Peyer's patch (tissue), 4 donors: ENCODE measurements around the gene FBLN1. TPM values are rescaled to one million over a fixed set of nuclear protein-coding genes. Genes with fewer than 3 reads are reported as not detected.
A peak's percentile ranks its signal among the peaks of the same experiment; 100 is the strongest.

ENCODE experiments used
- DNase-seq, 3 donors: peaks; one replicate each; pipeline ENCODE4 v3.0.0-alpha.2; 2017 to 2019
- H3K27ac ChIP-seq, 4 donors: fragments of 200-600 bp; sonication (generic); one replicate each; pipeline ENCODE4 v1.5.1; 2016 to 2019
- H3K27me3 ChIP-seq, 2 donors: fragments of 200-600 bp; sonication (generic); one replicate each; pipeline ENCODE4 v1.5.1; 2019
- H3K36me3 ChIP-seq, 3 donors: fragments of 200-600 bp; sonication (generic); one replicate each; pipeline ENCODE4 v1.5.1; 2016 to 2019
- H3K4me1 ChIP-seq, 4 donors: fragments of 200-600 bp; sonication (generic); one replicate each; pipeline ENCODE4 v1.5.1; 2016 to 2019
- H3K4me3 ChIP-seq, 4 donors: fragments of 200-600 bp; sonication (generic); 1 replicate in 3 of 4; 2 replicates in 1 of 4; pipeline ENCODE4 v1.5.1; 2016 to 2019; ENCODE audit warnings: mild to moderate bottlenecking in 1 of 4
- H3K9me3 ChIP-seq, 4 donors: fragments of 200-600 bp; sonication (generic); one replicate each; pipeline ENCODE4 v1.5.1; 2016 to 2019; ENCODE audit warnings: mild to moderate bottlenecking in 1 of 4
- CTCF ChIP-seq, 6 experiments: fragments of 450-650 bp in 4 of 6; fragments of 200-600 bp in 2 of 6; sonication (generic) in 1 of 6; IDR thresholded peaks; one replicate each; pipeline ENCODE4 v1.5.1; 2017 to 2019; ENCODE audit warnings: antibody characterized with exemption in 6 of 6, mild to moderate bottlenecking in 3 of 6, moderate library complexity in 1 of 6
- POLR2A ChIP-seq, 2 donors: fragments of 450-650 bp; IDR thresholded peaks; one replicate each; pipeline ENCODE4 v1.5.1; 2017; ENCODE audit warnings: antibody characterized with exemption in 2 of 2, mild to moderate bottlenecking in 2 of 2, moderate library complexity in 2 of 2
- total RNA-seq, 4 donors: library from RNA; depleted of rRNA; stranded (reverse); fragments of >200 nt; gene quantifications; one replicate each; pipeline ENCODE4 v1.1.0, GENCODE V29; 2016

The FBLN1 gene
- total RNA-seq, 4 donors from 2014 or later, result 29.8 to 162 (median 136) TPM

- Histone ChIP-seq H3K36me3 (no peaks in the 10 kb centered on the region), H3K27ac (no peak overlapping the region), H3K27me3 (no peaks in the 10 kb centered on the region), H3K4me3 (no peak overlapping the region), H3K9me3 (no peaks in the 10 kb centered on the region), H3K4me1 (no peaks in the 10 kb centered on the region)
- TF ChIP-seq CTCF (IDR thresholded peaks at IDR 0.05), result no peak
- no peak for TF ChIP-seq POLR2A (IDR thresholded peaks at IDR 0.05)
- peak in 1 of 3 donors; percentile 16 for DNase-seq
Observed at GRCh38 chr22:45627489-45628233, 125.0 kb downstream of the FBLN1 start.

- no peak for TF ChIP-seq CTCF (IDR thresholded peaks at IDR 0.05)
- TF ChIP-seq POLR2A (IDR thresholded peaks at IDR 0.05), result no peak
- Histone ChIP-seq H3K27ac (no peak overlapping the region), H3K36me3 (no peaks in the 10 kb centered on the region), H3K4me3 (no peak overlapping the region), H3K4me1 (no peaks in the 10 kb centered on the region), H3K27me3 (no peaks in the 10 kb centered on the region), H3K9me3 (no peaks in the 10 kb centered on the region)
- peak in 1 of 3 donors; percentile 0 for DNase-seq
Observed at GRCh38 chr22:45628515-45628914, 125.8 kb downstream of the FBLN1 start.

- TF ChIP-seq POLR2A (IDR thresholded peaks at IDR 0.05) (no peak), CTCF (IDR thresholded peaks at IDR 0.05) (no peak)
- no peak overlapping the region for H3K27ac ChIP-seq
- peak in 1 of 3 donors; percentile 29 for DNase-seq
- H3K4me1 ChIP-seq, result no peaks in the 10 kb centered on the region
- no peaks in the 10 kb centered on the region for H3K27me3 ChIP-seq
- H3K36me3 ChIP-seq, result no peaks in the 10 kb centered on the region
- no peaks in the 10 kb centered on the region for H3K9me3 ChIP-seq
- H3K4me3 ChIP-seq, result no peak overlapping the region
Observed at GRCh38 chr22:45629469-45630089, 126.9 kb downstream of the FBLN1 start.

GRCh38 chr22:45630436-45630835, 127.8 kb downstream of the FBLN1 start:
- TF ChIP-seq POLR2A (IDR thresholded peaks at IDR 0.05) (no peak), CTCF (IDR thresholded peaks at IDR 0.05) (no peak)
- Histone ChIP-seq H3K4me1 (no peaks in the 10 kb centered on the region), H3K36me3 (no peaks in the 10 kb centered on the region), H3K9me3 (no peaks in the 10 kb centered on the region), H3K27ac (no peak overlapping the region), H3K4me3 (no peak overlapping the region), H3K27me3 (no peaks in the 10 kb centered on the region)
- DNase-seq, result peak in 1 of 3 donors; percentile 5

DNA sequence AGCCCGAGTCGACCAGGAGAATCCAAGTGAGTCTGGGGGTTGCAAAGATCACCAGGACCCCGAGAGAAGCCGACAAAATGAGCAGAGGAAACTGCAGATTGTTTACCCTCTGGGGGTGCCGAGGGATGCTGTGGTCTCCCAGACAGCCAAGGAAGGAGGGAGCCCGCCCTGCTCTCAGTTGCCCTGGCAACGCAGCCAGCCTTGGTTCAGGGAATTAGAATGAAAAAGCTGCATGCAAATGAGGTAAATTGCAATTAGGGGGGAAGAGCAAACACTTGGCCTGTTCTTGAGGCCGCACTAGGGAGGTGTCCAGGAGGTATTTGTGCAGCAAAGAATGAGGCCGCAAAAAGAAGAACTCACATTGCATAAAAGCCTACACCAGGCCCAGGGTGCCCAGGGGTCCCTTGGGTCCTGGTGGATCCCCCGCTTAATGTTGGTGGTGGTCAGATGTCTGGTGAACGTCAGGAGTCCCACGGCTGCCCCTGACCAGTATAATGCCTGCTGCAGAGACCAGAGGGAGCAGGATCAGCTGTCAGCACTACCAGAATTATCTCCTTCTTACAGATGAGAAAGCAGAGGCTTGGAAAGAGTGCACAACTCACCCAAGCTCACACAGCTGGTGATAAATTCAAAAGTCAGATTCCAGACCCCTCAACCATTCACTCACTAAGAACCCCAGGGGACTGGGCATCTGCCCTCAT, 128.6 kb downstream of the FBLN1 start:
- Histone ChIP-seq H3K9me3 (no peaks in the 10 kb centered on the region), H3K4me3 (no peak overlapping the region), H3K27me3 (no peaks in the 10 kb centered on the region), H3K27ac (no peak overlapping the region), H3K36me3 (no peaks in the 10 kb centered on the region), H3K4me1 (no peaks in the 10 kb centered on the region)
- DNase-seq, result peak in 1 of 3 donors; percentile 20
- no peak for TF ChIP-seq CTCF (IDR thresholded peaks at IDR 0.05)
- no peak for TF ChIP-seq POLR2A (IDR thresholded peaks at IDR 0.05)
